CD14-positive monocyte (primary cell): ENCODE results near the gene NAP1L1. TPM values are rescaled to one million over a fixed set of nuclear protein-coding genes. Genes with fewer than 3 reads are reported as not detected.
A peak's percentile ranks its signal among the peaks of the same experiment; 100 is the strongest.

Experiments used
- DNase-seq, 3 donors: peaks; one replicate each; pipeline ENCODE4 v3.0.0-alpha.2; 2011 to 2022
- H2AFZ ChIP-seq: 2 replicates; pipeline ENCODE4 v1.6.0; 2012; ENCODE audit warnings: mild to moderate bottlenecking, low read depth, low read length, inconsistent platforms; ENCODE audit not compliant: insufficient read depth, poor library complexity, severe bottlenecking
- H3K27ac ChIP-seq, 2 donors: 1 replicate in 1 of 2; 2 replicates in 1 of 2; pipeline ENCODE4 v1.5.1; 2012 to 2013; ENCODE audit warnings: low read length in 2 of 2, control low read depth in 1 of 2, inconsistent platforms in 1 of 2, low read depth in 1 of 2, mild to moderate bottlenecking in 1 of 2
- H3K27me3 ChIP-seq, 2 donors: one replicate each; pipeline versions ENCODE4 v1.6.0 to v1.6.1; 2011 to 2013; ENCODE audit warnings: low read length in 2 of 2; ENCODE audit not compliant: control insufficient read depth in 2 of 2, insufficient read depth in 2 of 2
- H3K36me3 ChIP-seq, 2 donors: replicated peaks in 1 of 2; 1 replicate in 1 of 2; 2 replicates in 1 of 2; pipeline versions ENCODE4 v1.5.1 to v1.6.1; 2012 to 2013; ENCODE audit warnings: low read length in 2 of 2, control low read depth in 1 of 2, inconsistent platforms in 1 of 2, mild to moderate bottlenecking in 1 of 2; ENCODE audit not compliant: insufficient read depth in 2 of 2, control insufficient read depth in 1 of 2
- H3K4me1 ChIP-seq, 2 donors: 1 replicate in 1 of 2; 2 replicates in 1 of 2; pipeline versions ENCODE4 v1.5.1 to v1.6.1; 2012 to 2013; ENCODE audit warnings: low read length in 2 of 2, control low read depth in 1 of 2, inconsistent platforms in 1 of 2, mild to moderate bottlenecking in 1 of 2, moderate library complexity in 1 of 2; ENCODE audit not compliant: insufficient read depth in 2 of 2, control insufficient read depth in 1 of 2
- H3K4me2 ChIP-seq: replicated peaks from 2 replicates; pipeline ENCODE3; 2012; ENCODE audit warnings: low read length, moderate library complexity, mild to moderate bottlenecking; ENCODE audit not compliant: poor library complexity, severe bottlenecking; ENCODE audit errors: extremely low read depth
- H3K4me3 ChIP-seq, 3 experiments: fragments of 200-600 bp in 1 of 3; sonication (generic) in 1 of 3; replicated peaks in 1 of 3; 1 replicate in 2 of 3; 2 replicates in 1 of 3; pipeline ENCODE4 v1.5.1; 2011 to 2013; ENCODE audit warnings: low read length in 3 of 3, mild to moderate bottlenecking in 3 of 3, control low read depth in 2 of 3, low read depth in 2 of 3, inconsistent platforms in 1 of 3, moderate library complexity in 1 of 3
- H3K79me2 ChIP-seq: 2 replicates; pipeline ENCODE4 v1.6.0; 2012; ENCODE audit warnings: mild to moderate bottlenecking, control low read depth, inconsistent platforms, low read length, moderate library complexity; ENCODE audit not compliant: insufficient read depth
- H3K9ac ChIP-seq: 2 replicates; pipeline ENCODE4 v1.6.0; 2017; ENCODE audit warnings: low read length, mild to moderate bottlenecking; ENCODE audit not compliant: insufficient read depth, poor library complexity, severe bottlenecking
- H3K9me3 ChIP-seq, 2 donors: replicated peaks in 1 of 2; 1 replicate in 1 of 2; 2 replicates in 1 of 2; pipeline versions ENCODE4 v1.5.1 to v1.6.1; 2012 to 2013; ENCODE audit warnings: low read length in 2 of 2, control low read depth in 1 of 2; ENCODE audit not compliant: control insufficient read depth in 1 of 2, insufficient read depth in 1 of 2
- H4K20me1 ChIP-seq: 2 replicates; pipeline ENCODE4 v1.6.0; 2012; ENCODE audit warnings: mild to moderate bottlenecking, low read length, control low read depth, moderate library complexity; ENCODE audit not compliant: insufficient read depth
- H3K27ac Mint-ChIP-seq, 7 donors: one replicate each; pipeline ENCODE4 v1.8.0; 2020; ENCODE audit warnings: mild to moderate bottlenecking in 7 of 7, mixed read lengths in 7 of 7, moderate library complexity in 6 of 7, inconsistent platforms in 2 of 7
- H3K27me3 Mint-ChIP-seq, 3 donors: one replicate each; pipeline ENCODE4 v1.8.0; 2021 to 2022; ENCODE audit warnings: low read depth in 3 of 3, mild to moderate bottlenecking in 3 of 3, mixed read lengths in 3 of 3, moderate library complexity in 3 of 3, inconsistent platforms in 1 of 3
- H3K36me3 Mint-ChIP-seq, 2 donors: one replicate each; pipeline ENCODE4 v1.8.0; 2020; ENCODE audit warnings: mixed read lengths in 2 of 2, inconsistent platforms in 1 of 2, mild to moderate bottlenecking in 1 of 2
- H3K4me1 Mint-ChIP-seq: one replicate; pipeline ENCODE4 v1.8.0; 2020; ENCODE audit warnings: mild to moderate bottlenecking, mixed read lengths
- H3K4me3 Mint-ChIP-seq, 2 donors: one replicate each; pipeline ENCODE4 v1.8.0; 2020; ENCODE audit warnings: mild to moderate bottlenecking in 2 of 2, mixed read lengths in 2 of 2, moderate library complexity in 1 of 2
- H3K9me3 Mint-ChIP-seq, 7 donors: one replicate each; pipeline ENCODE4 v1.8.0; 2020 to 2022; ENCODE audit warnings: mixed read lengths in 7 of 7, mild to moderate bottlenecking in 6 of 7, moderate library complexity in 6 of 7, inconsistent platforms in 2 of 7
- WGBS: methylation state at CpG from one replicate; pipeline ENCODE4 v1.1.5; 2013; ENCODE audit warnings: missing lambda C conversion rate; ENCODE audit not compliant: insufficient coverage; 5-methylcytosine and 5-hydroxymethylcytosine counted together
- intact Hi-C, 2 donors: fragments of 100-400 bp; cut with micrococcal nuclease; formaldehyde crosslinking; loops; one replicate each; pipeline versions ENCODE4 v1.15.0 to v1.15.1; 2023
- polyA plus RNA-seq, 3 donors: library from polyadenylated mRNA; depleted of rRNA in 1 of 3; unstranded in 2 of 3; stranded (reverse) in 1 of 3; fragments of 300-500 nt in 2 of 3; fragments of >200 nt in 1 of 3; fragmentation: Illumina TruSeq in 2 of 3; gene quantifications; 1 replicate in 2 of 3; 2 replicates in 1 of 3; pipeline ENCODE4 v1.2.3, GENCODE V29; 2012 to 2021
- TF ChIP-seq, protein P1 (sequence below): fragments of 200-600 bp; IDR thresholded peaks from one replicate; pipeline ENCODE4 v1.8.0; 2022; ENCODE audit warnings: antibody characterized with exemption, mild to moderate bottlenecking

The NAP1L1 gene
- polyA plus RNA-seq, 3 donors: 98.3 to 164 (median 111) TPM

DNA sequence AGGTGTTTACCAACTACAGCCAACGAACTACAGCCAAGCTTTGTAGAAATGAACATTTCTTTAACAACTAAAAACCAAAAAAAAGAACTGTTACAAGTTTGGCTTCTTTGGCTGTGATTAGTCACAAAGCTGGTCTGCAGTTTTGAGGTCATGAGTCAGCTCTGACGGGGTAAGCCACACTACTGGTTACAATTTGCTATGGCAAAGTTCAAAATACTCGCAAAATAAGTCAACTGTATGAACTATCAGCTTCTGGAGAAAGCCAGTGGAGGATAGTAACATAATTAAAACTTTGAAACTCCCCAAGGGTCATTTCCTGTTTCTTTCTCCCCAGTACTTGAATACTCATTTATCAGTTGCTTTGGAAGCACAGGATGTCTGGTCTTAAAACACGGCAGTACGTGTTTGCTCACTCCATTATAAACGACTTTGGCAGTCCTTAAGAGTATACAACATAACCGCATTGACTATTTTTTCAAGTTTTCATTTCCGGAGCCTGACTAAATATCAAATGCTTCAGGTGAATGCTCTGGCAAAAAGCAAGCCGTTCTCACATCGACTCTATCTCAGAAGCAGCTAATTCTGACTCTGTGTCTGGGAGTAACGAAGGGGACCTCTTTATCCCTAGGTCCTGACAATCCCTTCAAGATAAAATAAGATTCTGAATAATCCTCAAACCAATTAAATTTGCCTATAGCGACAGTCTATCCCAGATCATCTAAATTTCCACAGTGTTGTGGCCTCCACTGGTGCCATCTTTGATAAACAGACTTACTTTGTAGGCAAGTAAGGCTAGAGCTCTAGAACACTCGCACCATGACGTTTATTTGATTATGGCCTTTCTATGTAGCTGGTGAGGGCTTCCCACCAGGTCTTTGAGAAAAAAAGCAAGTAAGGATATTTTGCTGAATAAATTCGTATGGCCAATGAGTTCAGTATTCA, 63.5 kb downstream of the NAP1L1 start:
- Histone ChIP-seq H3K79me2 (no peaks in the 10 kb centered on the region), H3K27me3 (peaks cover 0 to 3% of the 10 kb centered on the region in 2 donors), H3K9ac (peak overlapping the region; percentile 61), H3K4me2 (peak overlapping the region; percentile 6), H2AFZ (peak overlapping the region; percentile 8), H3K4me1 (peaks cover 16 to 17% of the 10 kb centered on the region in 2 donors), H4K20me1 (no peaks in the 10 kb centered on the region), H3K4me3 (no peak overlapping the region), H3K27ac (peak overlapping the region in 1 of 2 donors; percentile 82), H3K36me3 (no peaks in the 10 kb centered on the region), H3K9me3 (no peaks in the 10 kb centered on the region)
- intact Hi-C loops: loop anchor here (1.0 to 10.0 kb wide), 4 partner anchors 44 to 89 kb away; no protein-coding TSS in a partner anchor
- H3K4me3 Mint-ChIP-seq: peak overlapping the region in 1 of 2 donors; percentile 17
- H3K36me3 Mint-ChIP-seq: no peaks in the 10 kb centered on the region
- H3K27ac Mint-ChIP-seq: peak overlapping the region; percentile 92 to 96 (median 95)
- TF ChIP-seq, protein P1, sequence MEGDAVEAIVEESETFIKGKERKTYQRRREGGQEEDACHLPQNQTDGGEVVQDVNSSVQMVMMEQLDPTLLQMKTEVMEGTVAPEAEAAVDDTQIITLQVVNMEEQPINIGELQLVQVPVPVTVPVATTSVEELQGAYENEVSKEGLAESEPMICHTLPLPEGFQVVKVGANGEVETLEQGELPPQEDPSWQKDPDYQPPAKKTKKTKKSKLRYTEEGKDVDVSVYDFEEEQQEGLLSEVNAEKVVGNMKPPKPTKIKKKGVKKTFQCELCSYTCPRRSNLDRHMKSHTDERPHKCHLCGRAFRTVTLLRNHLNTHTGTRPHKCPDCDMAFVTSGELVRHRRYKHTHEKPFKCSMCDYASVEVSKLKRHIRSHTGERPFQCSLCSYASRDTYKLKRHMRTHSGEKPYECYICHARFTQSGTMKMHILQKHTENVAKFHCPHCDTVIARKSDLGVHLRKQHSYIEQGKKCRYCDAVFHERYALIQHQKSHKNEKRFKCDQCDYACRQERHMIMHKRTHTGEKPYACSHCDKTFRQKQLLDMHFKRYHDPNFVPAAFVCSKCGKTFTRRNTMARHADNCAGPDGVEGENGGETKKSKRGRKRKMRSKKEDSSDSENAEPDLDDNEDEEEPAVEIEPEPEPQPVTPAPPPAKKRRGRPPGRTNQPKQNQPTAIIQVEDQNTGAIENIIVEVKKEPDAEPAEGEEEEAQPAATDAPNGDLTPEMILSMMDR: no peak
- peaks cover 36% of the 10 kb centered on the region for H3K4me1 Mint-ChIP-seq
- peaks cover 2 to 5% (median 5%) of the 10 kb centered on the region in 3 donors for H3K27me3 Mint-ChIP-seq
- WGBS: 53% methylated on average over 9 of the region's 15 CpGs
- H3K9me3 Mint-ChIP-seq: peaks cover 0 to 2% (median 0%) of the 10 kb centered on the region in 7 donors
- DNase-seq: peak; percentile 87 to 94 (median 93)

DNA sequence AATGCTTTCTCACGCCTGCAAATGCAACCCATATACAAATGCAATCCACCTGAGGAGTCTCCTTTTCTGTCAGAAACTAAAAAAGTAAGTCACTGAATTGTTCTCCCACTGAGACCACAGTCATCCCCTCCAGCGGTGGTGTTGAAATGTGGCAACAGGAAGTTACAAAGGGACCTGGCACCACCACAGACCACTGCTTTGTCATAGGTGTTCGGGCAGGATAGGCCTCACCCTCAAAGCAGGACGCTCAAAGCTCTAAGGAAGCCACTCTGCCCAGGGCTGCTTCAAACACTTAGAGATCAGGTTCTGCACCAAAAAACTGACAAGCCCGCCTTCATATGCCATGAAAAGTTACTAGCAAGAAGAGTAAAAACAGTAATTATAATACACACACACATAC, 64.2 kb downstream of the NAP1L1 start:
- peak overlapping the region; percentile 17 to 39 for H3K4me3 Mint-ChIP-seq
- peak; percentile 82 to 92 (median 90) for DNase-seq
- Histone ChIP-seq H3K4me2 (peak overlapping the region; percentile 6), H2AFZ (peak overlapping the region; percentile 8), H4K20me1 (no peaks in the 10 kb centered on the region), H3K36me3 (no peaks in the 10 kb centered on the region), H3K79me2 (no peaks in the 10 kb centered on the region), H3K27ac (peak overlapping the region in 1 of 2 donors; percentile 82), H3K9ac (peak overlapping the region; percentile 61), H3K4me3 (no peak overlapping the region), H3K27me3 (no peaks in the 10 kb centered on the region), H3K9me3 (no peaks in the 10 kb centered on the region), H3K4me1 (peaks cover 16 to 17% of the 10 kb centered on the region in 2 donors)
- intact Hi-C loops: loop anchor here (1.0 to 10.0 kb wide), 4 partner anchors 43 to 88 kb away; no protein-coding TSS in a partner anchor
- peaks cover 34% of the 10 kb centered on the region for H3K4me1 Mint-ChIP-seq
- peaks cover 2 to 5% (median 4%) of the 10 kb centered on the region in 3 donors for H3K27me3 Mint-ChIP-seq
- H3K27ac Mint-ChIP-seq: peak overlapping the region; percentile 92 to 96 (median 95)
- peaks cover 0 to 2% (median 0%) of the 10 kb centered on the region in 7 donors for H3K9me3 Mint-ChIP-seq
- TF ChIP-seq, protein P1: no peak
- 13% methylated on average over 3 of the region's 5 CpGs for WGBS
- no peaks in the 10 kb centered on the region for H3K36me3 Mint-ChIP-seq
